Brain microvascular endothelial cell (primary cell): ENCODE measurements around the gene THSD4.

Experiments used
- DNase-seq: peaks from one replicate; pipeline ENCODE4 v3.0.0-alpha.2; 2020
- H3K27ac ChIP-seq: fragments of 250-450 bp; sonication (Bioruptor Pico); 2 replicates; pipeline ENCODE4 v1.5.1; 2020; ENCODE audit warnings: mild to moderate bottlenecking, moderate library complexity
- H3K27me3 ChIP-seq: fragments of 250-450 bp; sonication (Bioruptor Pico); replicated peaks from 2 replicates; pipeline ENCODE4 v1.5.1; 2020; ENCODE audit warnings: mild to moderate bottlenecking
- H3K36me3 ChIP-seq: fragments of 250-450 bp; sonication (Bioruptor Pico); replicated peaks from 2 replicates; pipeline ENCODE4 v1.5.1; 2020; ENCODE audit warnings: mild to moderate bottlenecking
- H3K4me3 ChIP-seq: 2 replicates; pipeline ENCODE4 v1.5.1; 2011; ENCODE audit warnings: low read depth, mild to moderate bottlenecking, control low read depth, low read length, moderate library complexity
- in situ Hi-C: cut with HindIII; loops from 2 replicates; pipeline ENCODE4 v1.10.0; 2017; ENCODE audit warnings: low sequenced_read_pairs, low pct_ligation_motif_present
- TF ChIP-seq, protein P1 (sequence below): IDR thresholded peaks from 2 replicates; pipeline ENCODE4 v1.5.1; 2011; ENCODE audit warnings: low read depth, mild to moderate bottlenecking, moderate library complexity, low read length, control low read depth, inconsistent platforms; ENCODE audit errors: missing control alignments

The THSD4 gene

DNA sequence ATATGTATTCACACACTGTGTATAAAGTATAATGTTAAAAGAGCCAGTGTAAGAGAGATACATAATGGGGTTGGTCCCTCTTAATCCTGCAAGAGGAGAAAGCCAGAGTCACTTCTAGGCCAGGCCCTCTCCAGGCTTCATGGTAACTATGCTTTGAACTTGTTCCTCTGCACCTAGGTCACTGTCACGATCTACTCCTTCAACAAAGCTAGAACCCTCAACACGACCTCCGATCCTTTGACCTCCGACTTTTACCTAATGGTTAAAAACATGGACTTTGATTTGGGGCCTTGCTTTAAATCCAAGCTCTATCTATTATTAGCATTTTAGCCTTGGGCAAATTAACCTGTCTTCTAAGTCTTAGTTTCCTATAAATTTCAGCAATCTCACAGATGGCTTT, 541.2 kb downstream of the THSD4 start:
- DNase-seq = no peak
- no peak overlapping the region for H3K27ac ChIP-seq
- H3K4me3 ChIP-seq = no peak overlapping the region
- TF ChIP-seq, protein P1, sequence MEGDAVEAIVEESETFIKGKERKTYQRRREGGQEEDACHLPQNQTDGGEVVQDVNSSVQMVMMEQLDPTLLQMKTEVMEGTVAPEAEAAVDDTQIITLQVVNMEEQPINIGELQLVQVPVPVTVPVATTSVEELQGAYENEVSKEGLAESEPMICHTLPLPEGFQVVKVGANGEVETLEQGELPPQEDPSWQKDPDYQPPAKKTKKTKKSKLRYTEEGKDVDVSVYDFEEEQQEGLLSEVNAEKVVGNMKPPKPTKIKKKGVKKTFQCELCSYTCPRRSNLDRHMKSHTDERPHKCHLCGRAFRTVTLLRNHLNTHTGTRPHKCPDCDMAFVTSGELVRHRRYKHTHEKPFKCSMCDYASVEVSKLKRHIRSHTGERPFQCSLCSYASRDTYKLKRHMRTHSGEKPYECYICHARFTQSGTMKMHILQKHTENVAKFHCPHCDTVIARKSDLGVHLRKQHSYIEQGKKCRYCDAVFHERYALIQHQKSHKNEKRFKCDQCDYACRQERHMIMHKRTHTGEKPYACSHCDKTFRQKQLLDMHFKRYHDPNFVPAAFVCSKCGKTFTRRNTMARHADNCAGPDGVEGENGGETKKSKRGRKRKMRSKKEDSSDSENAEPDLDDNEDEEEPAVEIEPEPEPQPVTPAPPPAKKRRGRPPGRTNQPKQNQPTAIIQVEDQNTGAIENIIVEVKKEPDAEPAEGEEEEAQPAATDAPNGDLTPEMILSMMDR = no peak
- no peaks in the 10 kb centered on the region for H3K27me3 ChIP-seq
- H3K36me3 ChIP-seq = no peaks in the 10 kb centered on the region
- in situ Hi-C loops = no loop called here

DNA sequence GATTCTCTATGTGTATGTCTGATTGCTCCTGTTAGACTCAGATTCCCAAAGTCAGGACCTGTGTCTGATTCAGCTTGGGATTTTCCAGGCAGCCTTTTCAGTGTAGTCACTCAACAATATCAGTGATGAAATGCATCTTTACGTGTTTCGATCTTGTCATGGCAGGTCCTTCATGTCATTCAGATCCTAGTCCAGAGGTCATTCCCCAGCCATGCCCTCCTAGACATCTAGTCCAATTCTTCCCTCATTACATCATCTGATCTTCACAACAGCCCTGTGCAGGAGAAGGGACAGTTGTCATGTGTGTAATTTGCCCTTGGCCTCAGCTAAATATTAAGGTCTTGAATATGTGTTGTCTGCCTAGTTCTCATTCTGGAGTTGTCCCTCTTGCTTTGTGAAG, 541.9 kb downstream of the THSD4 start:
- in situ Hi-C loops = no loop called here
- Histone ChIP-seq H3K4me3 (no peak overlapping the region), H3K27me3 (no peaks in the 10 kb centered on the region), H3K27ac (no peak overlapping the region), H3K36me3 (no peaks in the 10 kb centered on the region)
- DNase-seq = no peak
- TF ChIP-seq, protein P1 = no peak

DNA sequence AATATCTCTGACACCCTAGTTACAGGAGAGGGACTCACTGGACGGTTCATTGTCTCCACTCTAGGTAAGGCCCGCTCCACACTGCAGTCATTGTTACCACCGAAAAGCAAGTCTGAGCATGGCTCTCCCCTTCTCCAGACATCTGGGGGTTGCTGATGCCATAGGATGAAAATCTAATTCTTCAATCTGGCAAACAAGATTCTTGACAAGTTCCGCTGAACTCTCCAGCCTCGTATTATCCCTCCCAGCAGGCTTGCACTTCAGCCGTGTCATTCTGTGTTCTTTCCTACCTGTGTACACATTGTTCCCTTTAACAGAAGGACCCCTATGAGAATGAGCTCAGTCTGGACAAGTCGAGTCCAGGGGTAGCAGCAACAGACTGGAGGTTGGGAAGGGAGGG, 542.8 kb downstream of the THSD4 start:
- no peak overlapping the region for H3K27ac ChIP-seq
- in situ Hi-C loops = no loop called here
- H3K27me3 ChIP-seq = no peaks in the 10 kb centered on the region

DNA sequence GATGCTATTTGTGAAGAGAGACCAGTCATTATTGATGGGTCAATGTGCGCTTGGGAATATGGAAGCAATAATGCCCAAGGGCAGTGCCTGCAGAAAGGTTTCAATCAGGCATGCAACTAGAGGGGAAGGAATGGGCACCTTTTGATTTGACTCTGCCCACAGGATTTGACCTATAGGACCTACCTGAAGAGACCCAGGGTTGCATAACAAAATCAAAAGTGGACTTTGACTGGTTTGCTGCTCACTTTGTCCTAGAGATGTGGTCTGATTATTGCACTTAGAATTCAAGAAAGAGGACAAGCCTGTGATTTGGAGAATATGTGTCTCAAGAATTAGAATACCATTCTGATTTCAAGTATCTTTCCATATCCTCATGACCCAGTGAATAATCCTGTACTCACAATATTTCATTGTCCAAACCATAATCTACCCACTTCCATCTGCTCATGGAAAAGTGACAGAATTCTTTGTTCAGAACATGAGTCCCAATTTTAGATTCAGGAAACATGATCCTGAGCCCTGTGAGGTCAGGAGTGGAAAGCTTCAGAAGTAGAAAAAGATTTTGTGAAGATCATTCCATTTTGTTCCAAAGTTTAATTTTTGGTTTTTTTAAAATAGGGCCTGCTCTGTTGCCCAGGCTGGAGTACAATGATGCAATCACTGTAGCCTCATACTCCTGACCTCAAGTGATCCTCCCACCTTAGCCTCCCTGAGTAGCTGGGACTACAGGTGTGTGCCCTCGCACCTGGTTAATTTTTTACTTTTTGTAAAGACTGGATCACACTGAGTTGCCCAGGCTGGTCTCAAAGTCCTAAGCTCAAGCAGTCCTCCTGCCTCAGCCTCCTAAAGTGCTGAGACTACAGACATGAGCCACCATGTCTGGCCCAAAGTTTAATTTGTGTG, 543.8 kb downstream of the THSD4 start:
- no peak for DNase-seq
- in situ Hi-C loops = no loop called here
- H3K27me3 ChIP-seq = no peaks in the 10 kb centered on the region
- TF ChIP-seq, protein P1 = no peak
- no peaks in the 10 kb centered on the region for H3K36me3 ChIP-seq
- H3K27ac ChIP-seq = no peak overlapping the region
- no peak overlapping the region for H3K4me3 ChIP-seq

More for the DNA sequence above, 542.8 kb downstream of the THSD4 start:
- H3K4me3 ChIP-seq = no peak overlapping the region
- TF ChIP-seq, protein P1 = no peak
- H3K36me3 ChIP-seq = no peaks in the 10 kb centered on the region
- DNase-seq = no peak

DNA sequence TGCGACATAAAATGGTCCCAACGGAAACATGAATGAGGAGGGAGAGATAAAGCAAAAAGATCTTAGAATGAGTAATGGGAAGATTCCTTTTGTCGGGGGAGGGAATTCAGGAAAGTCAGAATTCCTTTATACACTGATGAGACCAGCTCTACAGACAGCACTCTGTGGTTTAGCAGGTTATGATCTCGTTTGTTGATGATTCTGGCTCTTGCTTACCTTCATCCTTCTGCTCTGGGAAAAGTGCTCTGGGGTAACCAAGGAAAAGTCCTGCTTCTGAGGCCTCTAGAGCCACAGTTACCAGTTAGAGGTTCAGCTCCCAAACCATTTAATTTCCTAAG, 544.4 kb downstream of the THSD4 start:
- Histone ChIP-seq H3K27me3 (no peaks in the 10 kb centered on the region), H3K27ac (no peak overlapping the region), H3K4me3 (no peak overlapping the region), H3K36me3 (no peaks in the 10 kb centered on the region)
- TF ChIP-seq, protein P1 = no peak
- no peak for DNase-seq
- in situ Hi-C loops = no loop called here

DNA sequence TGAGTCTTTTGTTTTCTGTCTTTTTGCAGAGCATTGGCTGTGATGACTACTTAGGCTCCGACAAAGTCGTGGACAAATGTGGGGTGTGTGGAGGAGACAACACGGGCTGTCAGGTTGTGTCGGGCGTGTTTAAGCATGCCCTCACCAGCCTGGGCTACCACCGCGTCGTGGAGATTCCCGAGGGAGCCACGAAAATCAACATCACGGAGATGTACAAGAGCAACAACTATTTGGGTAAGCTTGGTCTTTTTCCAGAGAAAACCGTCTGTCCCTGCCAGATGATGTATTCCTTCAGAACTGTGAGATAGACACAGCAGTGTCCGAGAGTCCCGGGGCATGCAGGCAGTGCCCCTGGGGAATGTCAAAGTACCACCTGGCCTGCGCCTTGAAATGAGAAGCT, 545.2 kb downstream of the THSD4 start:
- H3K4me3 ChIP-seq = no peak overlapping the region
- no peaks in the 10 kb centered on the region for H3K36me3 ChIP-seq
- no peaks in the 10 kb centered on the region for H3K27me3 ChIP-seq
- TF ChIP-seq, protein P1 = no peak
- no peak for DNase-seq
- H3K27ac ChIP-seq = no peak overlapping the region
- in situ Hi-C loops = no loop called here
